ENCODE results near the gene GFPT1. TPM values are rescaled to one million over a fixed set of nuclear protein-coding genes. Genes with fewer than 3 reads are reported as not detected.

Gene GFPT1
- total and polyA plus RNA-seq, 2 experiments from 2014 or later: 60.8 to 62.0 TPM

DNA sequence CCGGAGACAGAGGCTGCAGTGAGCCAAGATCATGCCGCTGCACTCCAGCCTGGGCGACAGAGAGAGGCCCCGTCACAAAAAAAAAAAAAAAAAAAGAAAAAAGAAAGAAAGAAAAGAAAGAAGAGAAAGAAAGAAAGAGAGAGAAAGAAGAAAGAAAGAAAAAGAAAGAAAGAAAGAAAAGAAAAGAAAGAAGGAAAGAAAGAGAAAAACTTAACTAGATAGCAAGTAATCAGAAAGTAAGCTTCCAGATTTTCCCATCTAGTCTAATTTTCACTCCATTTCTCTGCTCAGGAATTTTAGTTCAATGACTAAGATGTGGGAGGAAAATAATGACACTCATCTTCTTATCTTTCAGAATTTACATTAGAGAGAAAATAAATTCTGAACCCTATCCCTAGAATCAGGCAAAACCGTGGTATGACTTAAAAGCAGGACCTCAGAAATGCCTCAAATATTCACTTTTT lies 2.4 kb downstream of the GFPT1 start:
- no peaks in the 10 kb centered on the region for H3K27me3 ChIP-seq (ENCODE audit: insufficient read depth)
- DNase-seq (ENCODE audit: low spot score) (no peak), ATAC-seq (no peak)
- H2AFZ ChIP-seq: no peak overlapping the region
- peaks cover 70% of the 10 kb centered on the region for H3K79me2 ChIP-seq (replicated peaks; ENCODE audit: insufficient read depth)
- H3K27ac Mint-ChIP-seq: no peak overlapping the region
- no peaks in the 10 kb centered on the region; the same call in 2 of the 3 replicates for H3K36me3 Mint-ChIP-seq (ENCODE audit: low read depth)
- H3K9me3 Mint-ChIP-seq: no peaks in the 10 kb centered on the region; the same call in 2 of the 3 replicates
- no peak overlapping the region for H3K4me2 ChIP-seq
- no peak overlapping the region for H3K27ac ChIP-seq (ENCODE audit: low read depth)
- H4K20me1 ChIP-seq (replicated peaks; ENCODE audit: insufficient read depth): peaks cover 15% of the 10 kb centered on the region
- TF ChIP-seq STAT1 (IDR thresholded peaks at IDR 0.05; ENCODE audit: unreplicated experiment): no peak
- no peak for TF ChIP-seq CREB1 (CRISPR knock-in tag; IDR thresholded peaks at IDR 0.05; ENCODE audit: low read depth)
- no peak for TF ChIP-seq ZNF462 (CRISPR knock-in tag; IDR thresholded peaks at IDR 0.05)
- no peak for TF ChIP-seq ETS1 (IDR thresholded peaks at IDR 0.05)
- no peak for TF ChIP-seq EZH2phosphoT487 (IDR thresholded peaks at IDR 0.05; ENCODE audit: unreplicated experiment)
- no peak for TF ChIP-seq EZH2 (IDR thresholded peaks at IDR 0.05; ENCODE audit: low read depth, unreplicated experiment)
- TF ChIP-seq REST (IDR thresholded peaks at IDR 0.05; ENCODE audit: unreplicated experiment): no peak
- TF ChIP-seq JUNB (IDR thresholded peaks at IDR 0.05; ENCODE audit: unreplicated experiment): no peak
- TF ChIP-seq, protein P1, sequence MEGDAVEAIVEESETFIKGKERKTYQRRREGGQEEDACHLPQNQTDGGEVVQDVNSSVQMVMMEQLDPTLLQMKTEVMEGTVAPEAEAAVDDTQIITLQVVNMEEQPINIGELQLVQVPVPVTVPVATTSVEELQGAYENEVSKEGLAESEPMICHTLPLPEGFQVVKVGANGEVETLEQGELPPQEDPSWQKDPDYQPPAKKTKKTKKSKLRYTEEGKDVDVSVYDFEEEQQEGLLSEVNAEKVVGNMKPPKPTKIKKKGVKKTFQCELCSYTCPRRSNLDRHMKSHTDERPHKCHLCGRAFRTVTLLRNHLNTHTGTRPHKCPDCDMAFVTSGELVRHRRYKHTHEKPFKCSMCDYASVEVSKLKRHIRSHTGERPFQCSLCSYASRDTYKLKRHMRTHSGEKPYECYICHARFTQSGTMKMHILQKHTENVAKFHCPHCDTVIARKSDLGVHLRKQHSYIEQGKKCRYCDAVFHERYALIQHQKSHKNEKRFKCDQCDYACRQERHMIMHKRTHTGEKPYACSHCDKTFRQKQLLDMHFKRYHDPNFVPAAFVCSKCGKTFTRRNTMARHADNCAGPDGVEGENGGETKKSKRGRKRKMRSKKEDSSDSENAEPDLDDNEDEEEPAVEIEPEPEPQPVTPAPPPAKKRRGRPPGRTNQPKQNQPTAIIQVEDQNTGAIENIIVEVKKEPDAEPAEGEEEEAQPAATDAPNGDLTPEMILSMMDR (conservative IDR thresholded peaks at IDR 0.05; ENCODE audit: low read depth in 2 of 2): no peak
- TF ChIP-seq POLR2AphosphoS5 (IDR thresholded peaks at IDR 0.05; ENCODE audit: low read depth): no peak
- no peak for TF ChIP-seq ZNF114 (CRISPR knock-in tag; IDR thresholded peaks at IDR 0.05)
- no peak for TF ChIP-seq NANOG (IDR thresholded peaks at IDR 0.05; ENCODE audit: borderline replicate concordance)
- no peak for TF ChIP-seq ZNF331 (CRISPR knock-in tag; IDR thresholded peaks at IDR 0.05; ENCODE audit: low read depth)
- no peak overlapping the region for H3K4me3 ChIP-seq
- no peaks in the 10 kb centered on the region for H3K9me2 ChIP-seq (ENCODE audit: insufficient read depth)
- no peaks in the 10 kb centered on the region; the same call in 1 of the 2 replicates for H3F3A ChIP-seq (replicated peaks; ENCODE audit: low read depth)
- peaks cover 26% of the 10 kb centered on the region for H3K4me1 Mint-ChIP-seq
- H3K4me3 Mint-ChIP-seq: no peak overlapping the region
- no peaks in the 10 kb centered on the region for H3K36me3 ChIP-seq (ENCODE audit: insufficient read depth)
- no peaks in the 10 kb centered on the region for H3K27me3 Mint-ChIP-seq (ENCODE audit: insufficient read depth, low read depth, poor library complexity)
- peaks cover 22% of the 10 kb centered on the region for H3K4me1 ChIP-seq (ENCODE audit: insufficient read depth)

Measured in GM23338 (cell line).